OCI-LY1 (cell line): ENCODE data around the gene AP1M1.

ENCODE experiments used
- H2AFZ ChIP-seq: fragments of 200-600 bp; sonication (generic), shearing (Covaris generic); 2 replicates; pipeline ENCODE4 v1.6.0; 2014; ENCODE audit warnings: antibody characterized with exemption, mild to moderate bottlenecking, low read length
- H3F3A ChIP-seq: fragments of 200-600 bp; sonication (generic), shearing (Covaris generic); 2 replicates; pipeline ENCODE4 v1.6.0; 2014; ENCODE audit warnings: mild to moderate bottlenecking, antibody characterized with exemption, low read length, moderate library complexity; ENCODE audit not compliant: insufficient read depth
- H3K27ac ChIP-seq: fragments of 200-600 bp; sonication (generic); 2 replicates; pipeline ENCODE4 v1.5.1; 2014; ENCODE audit warnings: low read length, mixed run types, mild to moderate bottlenecking, low read depth; ENCODE audit not compliant: poor library complexity, severe bottlenecking
- H3K27me3 ChIP-seq: fragments of 200-600 bp; sonication (generic); 2 replicates; pipeline ENCODE4 v1.6.0; 2014; ENCODE audit warnings: antibody characterized with exemption, mild to moderate bottlenecking, low read length, moderate library complexity; ENCODE audit not compliant: insufficient read depth
- H3K36me3 ChIP-seq: fragments of 200-600 bp; sonication (generic); 2 replicates; pipeline ENCODE4 v1.6.1; 2014; ENCODE audit warnings: mild to moderate bottlenecking, antibody characterized with exemption, low read length, moderate library complexity, mixed read lengths; ENCODE audit not compliant: insufficient read depth
- H3K4me1 ChIP-seq: fragments of 200-600 bp; sonication (generic); 2 replicates; pipeline ENCODE4 v1.5.1; 2014; ENCODE audit warnings: mild to moderate bottlenecking, low read length, moderate library complexity; ENCODE audit not compliant: insufficient read depth, severe bottlenecking
- H3K4me2 ChIP-seq: fragments of 200-600 bp; sonication (generic), shearing (Covaris generic); 2 replicates; pipeline ENCODE4 v1.6.1; 2014; ENCODE audit warnings: low read length
- H3K4me3 ChIP-seq: fragments of 200-600 bp; sonication (generic); 2 replicates; pipeline ENCODE4 v1.5.1; 2014; ENCODE audit warnings: low read length, low read depth, mild to moderate bottlenecking, mixed read lengths; ENCODE audit not compliant: poor library complexity, severe bottlenecking
- H3K79me2 ChIP-seq: fragments of 200-600 bp; shearing (Covaris generic); 2 replicates; pipeline ENCODE4 v1.6.1; 2016; ENCODE audit warnings: mixed run types, low read length, mixed read lengths; ENCODE audit not compliant: insufficient read depth
- H3K9ac ChIP-seq: fragments of 200-600 bp; sonication (generic), shearing (Covaris generic); 2 replicates; pipeline ENCODE4 v1.6.1; 2014; ENCODE audit warnings: mild to moderate bottlenecking, low read length, mixed read lengths
- H3K9me2 ChIP-seq: fragments of 200-600 bp; sonication (generic), shearing (Covaris generic); 2 replicates; pipeline ENCODE4 v1.6.1; 2014; ENCODE audit warnings: low read depth, mild to moderate bottlenecking, low read length, mixed read lengths
- H3K9me3 ChIP-seq: fragments of 200-600 bp; shearing (Covaris generic); 2 replicates; pipeline ENCODE4 v1.6.1; 2014; ENCODE audit warnings: low read length, mixed read lengths
- H4K20me1 ChIP-seq: fragments of 200-600 bp; sonication (generic), shearing (Covaris generic); 2 replicates; pipeline ENCODE4 v1.6.0; 2016; ENCODE audit warnings: mild to moderate bottlenecking, low read length; ENCODE audit not compliant: insufficient read depth
- EZH2 ChIP-seq: fragments of 200-600 bp; sonication (generic), shearing (Covaris generic); IDR thresholded peaks from 2 replicates; pipeline ENCODE4 v1.8.0; 2017; ENCODE audit warnings: borderline replicate concordance, mixed run types, mild to moderate bottlenecking, antibody characterized with exemption, low read length, moderate library complexity, mixed read lengths
- TF ChIP-seq, protein P1 (sequence below): fragments of 200-600 bp; sonication (generic), shearing (Covaris generic); IDR thresholded peaks from 2 replicates; pipeline ENCODE4 v1.5.1; 2017; ENCODE audit warnings: mild to moderate bottlenecking, antibody characterized with exemption, low read length, moderate library complexity, mixed read lengths

AP1M1 gene

DNA sequence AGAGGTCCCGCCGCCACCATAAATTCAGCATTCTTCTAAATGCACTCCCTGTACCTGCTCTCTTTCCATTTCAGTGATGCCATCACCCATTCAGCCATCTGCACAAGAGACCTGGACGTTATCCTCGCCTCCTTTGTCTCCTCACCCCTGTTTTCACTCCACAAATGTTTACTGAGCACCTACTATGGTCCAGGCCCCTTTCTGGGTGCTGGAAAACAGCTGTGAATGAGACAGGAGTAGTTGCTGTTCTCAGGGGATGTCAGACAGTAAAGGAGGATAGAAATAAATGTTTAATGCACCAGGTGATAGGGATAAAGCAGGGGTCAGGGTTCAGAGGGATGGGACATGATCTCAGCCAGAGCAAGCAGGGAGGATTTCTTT lies 3.3 kb downstream of the AP1M1 start:
- no peaks in the 10 kb centered on the region for H4K20me1 ChIP-seq
- peaks cover 10% of the 10 kb centered on the region for H3K79me2 ChIP-seq
- no peak overlapping the region for H3K4me3 ChIP-seq

DNA sequence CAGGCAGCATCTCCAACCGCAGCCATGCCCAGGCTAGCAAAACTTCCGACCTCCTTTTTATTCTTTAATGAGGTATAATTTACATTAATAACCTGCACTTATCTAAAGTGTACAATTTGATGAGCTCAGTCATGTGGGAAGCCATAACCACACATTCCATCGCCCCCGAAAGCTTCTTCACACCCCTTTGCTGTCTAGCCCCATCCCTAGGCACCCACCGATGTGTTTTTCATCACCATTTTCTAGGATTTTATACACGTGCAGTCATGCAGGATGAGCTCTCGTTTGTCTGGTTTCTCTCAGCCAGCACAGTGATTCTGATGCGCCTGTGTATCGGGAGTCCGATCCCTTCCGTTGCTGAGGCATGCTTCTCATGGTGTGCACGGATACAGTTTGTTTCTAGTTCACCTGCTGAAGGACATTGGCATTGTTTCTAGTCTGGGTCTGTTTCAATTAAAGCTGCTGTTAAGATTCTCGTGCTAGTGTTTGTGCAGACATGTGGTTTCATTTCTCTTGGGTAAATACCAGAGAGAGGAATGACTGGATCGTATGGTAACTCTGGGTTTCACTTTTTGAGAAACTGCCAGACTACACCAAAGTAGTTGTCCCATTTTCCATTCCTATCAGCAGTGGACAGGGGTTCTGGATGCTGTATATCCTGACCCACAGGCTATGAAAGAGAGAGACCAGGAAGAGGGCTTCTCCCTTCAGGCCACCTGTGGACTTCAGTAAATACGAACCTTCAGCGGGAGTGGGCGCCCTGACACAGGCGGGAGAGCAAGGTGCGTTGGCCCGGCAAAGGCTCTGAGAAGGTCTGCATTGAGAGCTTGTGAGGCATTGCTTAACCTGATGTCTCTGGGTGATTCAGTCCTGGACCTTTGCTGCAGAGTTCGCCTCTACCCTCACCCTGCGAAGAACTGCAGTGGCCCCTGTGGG lies 4.9 kb downstream of the AP1M1 start:
- Histone ChIP-seq H3K27me3 (no peaks in the 10 kb centered on the region), H3K79me2 (peaks cover 10% of the 10 kb centered on the region), H3K9ac (no peak overlapping the region), H3K9me2 (no peaks in the 10 kb centered on the region), H3K4me1 (peaks cover 20% of the 10 kb centered on the region), H3K9me3 (no peaks in the 10 kb centered on the region), H3K4me3 (no peak overlapping the region), H2AFZ (no peak overlapping the region), H3K27ac (no peak overlapping the region), H4K20me1 (no peaks in the 10 kb centered on the region), H3K4me2 (no peak overlapping the region), H3K36me3 (peaks cover 36% of the 10 kb centered on the region), H3F3A (no peaks in the 10 kb centered on the region)
- no peak for TF ChIP-seq EZH2
- TF ChIP-seq, protein P1, sequence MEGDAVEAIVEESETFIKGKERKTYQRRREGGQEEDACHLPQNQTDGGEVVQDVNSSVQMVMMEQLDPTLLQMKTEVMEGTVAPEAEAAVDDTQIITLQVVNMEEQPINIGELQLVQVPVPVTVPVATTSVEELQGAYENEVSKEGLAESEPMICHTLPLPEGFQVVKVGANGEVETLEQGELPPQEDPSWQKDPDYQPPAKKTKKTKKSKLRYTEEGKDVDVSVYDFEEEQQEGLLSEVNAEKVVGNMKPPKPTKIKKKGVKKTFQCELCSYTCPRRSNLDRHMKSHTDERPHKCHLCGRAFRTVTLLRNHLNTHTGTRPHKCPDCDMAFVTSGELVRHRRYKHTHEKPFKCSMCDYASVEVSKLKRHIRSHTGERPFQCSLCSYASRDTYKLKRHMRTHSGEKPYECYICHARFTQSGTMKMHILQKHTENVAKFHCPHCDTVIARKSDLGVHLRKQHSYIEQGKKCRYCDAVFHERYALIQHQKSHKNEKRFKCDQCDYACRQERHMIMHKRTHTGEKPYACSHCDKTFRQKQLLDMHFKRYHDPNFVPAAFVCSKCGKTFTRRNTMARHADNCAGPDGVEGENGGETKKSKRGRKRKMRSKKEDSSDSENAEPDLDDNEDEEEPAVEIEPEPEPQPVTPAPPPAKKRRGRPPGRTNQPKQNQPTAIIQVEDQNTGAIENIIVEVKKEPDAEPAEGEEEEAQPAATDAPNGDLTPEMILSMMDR = no peak

More for the DNA sequence above, 3.3 kb downstream of the AP1M1 start:
- Histone ChIP-seq H3K27ac (no peak overlapping the region), H2AFZ (no peak overlapping the region), H3F3A (no peaks in the 10 kb centered on the region), H3K9me3 (no peaks in the 10 kb centered on the region), H3K4me1 (peaks cover 32% of the 10 kb centered on the region), H3K36me3 (peaks cover 32% of the 10 kb centered on the region), H3K9me2 (no peaks in the 10 kb centered on the region), H3K4me2 (no peak overlapping the region), H3K27me3 (no peaks in the 10 kb centered on the region), H3K9ac (no peak overlapping the region)
- no peak for TF ChIP-seq EZH2
- TF ChIP-seq, protein P1 = no peak

DNA sequence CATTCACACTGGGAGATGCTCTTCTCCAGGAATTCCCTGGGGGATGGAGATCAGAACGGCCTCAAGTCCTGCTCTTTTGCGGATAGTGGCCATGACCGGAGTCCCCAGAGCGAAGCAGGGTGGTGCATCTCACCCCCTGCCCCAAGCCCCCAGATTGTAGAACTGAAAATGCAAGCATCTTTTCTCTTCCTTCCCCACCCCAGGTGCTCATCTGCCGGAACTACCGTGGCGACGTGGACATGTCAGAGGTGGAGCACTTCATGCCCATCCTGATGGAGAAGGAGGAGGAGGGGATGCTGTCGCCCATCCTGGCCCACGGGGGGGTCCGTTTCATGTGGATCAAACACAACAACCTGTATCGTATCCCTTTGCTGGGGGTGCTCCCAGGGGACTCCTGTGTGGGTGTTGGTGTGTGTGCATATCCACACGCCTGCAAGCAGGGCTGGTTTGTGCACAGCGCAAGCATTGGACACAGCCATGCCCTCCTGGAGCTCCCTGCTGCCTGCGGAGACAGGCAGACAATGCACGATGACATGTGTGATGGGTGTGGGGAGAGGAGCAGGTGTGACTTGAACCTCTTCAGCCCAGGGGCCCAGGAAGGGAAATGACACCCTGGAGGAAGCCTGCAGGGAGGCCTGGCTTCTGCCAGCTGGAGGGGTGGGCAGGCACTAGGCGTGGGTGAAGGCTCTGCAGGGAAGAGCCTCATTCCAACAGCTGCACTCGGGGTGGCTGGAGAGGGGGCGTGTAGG lies 5.7 kb downstream of the AP1M1 start:
- H3K27ac ChIP-seq = no peak overlapping the region
- H3K9me3 ChIP-seq = no peaks in the 10 kb centered on the region
- H2AFZ ChIP-seq = no peak overlapping the region
- no peaks in the 10 kb centered on the region for H3K27me3 ChIP-seq
- no peaks in the 10 kb centered on the region for H3K9me2 ChIP-seq
- H3K79me2 ChIP-seq = peaks cover 9% of the 10 kb centered on the region
- no peak overlapping the region for H3K4me2 ChIP-seq
- H4K20me1 ChIP-seq = no peaks in the 10 kb centered on the region
- no peak overlapping the region for H3K9ac ChIP-seq
- no peak overlapping the region for H3K4me3 ChIP-seq
- peaks cover 44% of the 10 kb centered on the region for H3K36me3 ChIP-seq
- TF ChIP-seq, protein P1 = no peak
- no peak for TF ChIP-seq EZH2
- no peaks in the 10 kb centered on the region for H3F3A ChIP-seq
- H3K4me1 ChIP-seq = peaks cover 19% of the 10 kb centered on the region
